Measurements from ENCODE around the gene FAR2.

Gene FAR2

DNA sequence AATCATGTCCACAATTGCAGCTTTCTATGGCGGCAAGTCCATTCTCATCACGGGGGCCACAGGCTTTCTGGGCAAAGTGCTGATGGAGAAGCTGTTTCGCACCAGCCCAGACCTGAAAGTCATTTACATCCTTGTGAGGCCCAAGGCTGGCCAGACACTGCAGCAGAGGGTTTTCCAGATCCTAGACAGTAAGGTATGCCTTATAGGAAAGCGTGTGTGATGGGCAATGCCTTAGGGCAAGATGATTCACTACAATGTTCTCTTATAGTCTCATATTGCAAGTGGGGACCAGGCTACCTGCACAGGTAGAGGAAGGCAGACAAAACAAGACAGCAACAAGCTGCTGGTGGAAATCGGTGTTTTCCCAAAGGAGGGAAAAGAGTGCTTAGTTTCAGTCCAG, 121.4 kb downstream of the FAR2 start:
- Histone ChIP-seq H3K9me3 (ENCODE audit: control insufficient read depth, insufficient read depth, low read depth, low read length) (no peaks in the 10 kb centered on the region), H3K4me1 (ENCODE audit: control insufficient read depth, insufficient read depth, low read length) (no peaks in the 10 kb centered on the region), H3K4me3 (ENCODE audit: low read depth, low read length) (no peak overlapping the region), H3K36me3 (ENCODE audit: control insufficient read depth in 2 of 2, insufficient read depth in 1 of 2, low read length in 2 of 2) (no peaks in the 10 kb centered on the region), H3K27ac (ENCODE audit: extremely low read depth, low read depth, low read length) (no peak overlapping the region)
- ChIA-PET CTCF (no interaction called here), POLR2A (no interaction called here)
- TF ChIP-seq ZNF174 (tag by site-specific recombination; IDR thresholded peaks at IDR 0.05): no peak
- no peak for TF ChIP-seq ZNF266 (tag by site-specific recombination; IDR thresholded peaks at IDR 0.05; ENCODE audit: low read depth)
- TF ChIP-seq ZNF792 (tag by site-specific recombination; IDR thresholded peaks at IDR 0.05): no peak
- no peak for TF ChIP-seq ZNF302 (tag by site-specific recombination; IDR thresholded peaks at IDR 0.05; ENCODE audit: low read depth)
- no peak for TF ChIP-seq ZNF112 (tag by site-specific recombination; IDR thresholded peaks at IDR 0.05)
- no peak for TF ChIP-seq TRIM28 (IDR thresholded peaks at IDR 0.05; ENCODE audit: borderline replicate concordance, low read length)
- no peak for TF ChIP-seq SETDB1 (IDR thresholded peaks at IDR 0.05; ENCODE audit: insufficient read length, low read length)

DNA sequence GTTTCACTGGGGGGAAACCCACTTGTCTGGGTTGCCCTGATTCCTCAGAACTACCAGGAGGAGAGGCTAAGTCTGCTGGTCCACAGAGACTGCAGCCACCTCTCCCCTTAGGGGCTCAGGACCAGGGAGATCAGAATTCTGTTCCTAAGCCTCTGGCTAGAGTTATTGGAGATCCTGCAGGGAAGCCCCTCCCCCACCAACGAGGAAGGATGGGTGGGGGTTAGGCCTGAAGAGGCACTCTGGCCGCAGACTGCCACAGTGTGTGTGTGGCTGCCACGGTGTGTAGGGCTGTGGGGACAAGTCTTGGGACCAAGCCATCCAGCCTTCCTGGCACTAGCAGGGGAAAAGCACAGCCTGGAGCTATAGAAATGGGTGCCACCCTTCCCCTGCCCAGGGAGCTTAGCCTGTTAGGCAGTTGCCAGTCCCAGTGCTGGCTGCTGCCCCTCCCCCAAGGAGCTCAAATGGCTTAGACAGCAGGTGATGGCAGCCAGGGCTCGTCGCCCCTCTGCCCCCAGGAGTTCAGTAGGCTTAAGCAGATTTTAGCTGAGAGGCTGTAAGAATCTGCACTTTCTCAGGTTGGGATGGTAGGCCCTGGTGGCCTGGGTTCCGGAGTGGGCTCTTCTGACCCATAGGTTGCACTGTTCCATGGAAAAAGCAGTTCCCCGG, 124.2 kb downstream of the FAR2 start:
- POLR2A ChIA-PET: no interaction called here
- CTCF ChIA-PET: no interaction called here

DNA sequence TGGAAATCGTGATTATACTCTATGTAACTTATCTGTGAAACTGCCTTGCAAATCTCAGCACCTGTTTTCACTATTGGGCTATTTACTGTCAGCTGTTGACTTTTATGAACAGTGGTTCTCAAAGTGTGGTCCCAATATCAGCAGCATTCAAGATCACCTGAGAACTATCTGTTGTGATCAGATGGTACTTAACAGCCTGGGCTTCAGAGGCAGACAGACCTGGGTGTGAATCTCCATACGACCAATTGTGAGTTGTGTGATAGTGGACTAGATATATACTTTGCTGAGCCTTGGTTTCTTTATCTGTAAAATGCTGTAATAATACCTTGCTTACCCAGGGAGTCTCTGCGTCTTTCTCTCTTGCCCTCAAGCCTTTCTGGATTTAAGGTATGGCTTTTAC, 126.8 kb downstream of the FAR2 start:
- POLR2A ChIA-PET: no interaction called here
- no peak for TF ChIP-seq ZNF514 (tag by site-specific recombination; IDR thresholded peaks at IDR 0.05)
- TF ChIP-seq ZNF2 (tag by site-specific recombination; IDR thresholded peaks at IDR 0.05): no peak
- TF ChIP-seq FEZF1 (tag by site-specific recombination; IDR thresholded peaks at IDR 0.05): no peak
- no peak for TF ChIP-seq ZNF791 (tag by site-specific recombination; IDR thresholded peaks at IDR 0.05)
- TF ChIP-seq ZNF37A (tag by site-specific recombination; IDR thresholded peaks at IDR 0.05): no peak
- TF ChIP-seq, protein P1, sequence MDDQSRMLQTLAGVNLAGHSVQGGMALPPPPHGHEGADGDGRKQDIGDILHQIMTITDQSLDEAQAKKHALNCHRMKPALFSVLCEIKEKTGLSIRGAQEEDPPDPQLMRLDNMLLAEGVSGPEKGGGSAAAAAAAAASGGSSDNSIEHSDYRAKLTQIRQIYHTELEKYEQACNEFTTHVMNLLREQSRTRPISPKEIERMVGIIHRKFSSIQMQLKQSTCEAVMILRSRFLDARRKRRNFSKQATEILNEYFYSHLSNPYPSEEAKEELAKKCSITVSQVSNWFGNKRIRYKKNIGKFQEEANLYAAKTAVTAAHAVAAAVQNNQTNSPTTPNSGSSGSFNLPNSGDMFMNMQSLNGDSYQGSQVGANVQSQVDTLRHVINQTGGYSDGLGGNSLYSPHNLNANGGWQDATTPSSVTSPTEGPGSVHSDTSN (CRISPR knock-in tag; IDR thresholded peaks at IDR 0.05): no peak
- no peak for TF ChIP-seq ZNF211 (tag by site-specific recombination; IDR thresholded peaks at IDR 0.05; ENCODE audit: low read depth)
- no peak for TF ChIP-seq ZNF558 (tag by site-specific recombination; IDR thresholded peaks at IDR 0.05)
- TF ChIP-seq, protein P2, sequence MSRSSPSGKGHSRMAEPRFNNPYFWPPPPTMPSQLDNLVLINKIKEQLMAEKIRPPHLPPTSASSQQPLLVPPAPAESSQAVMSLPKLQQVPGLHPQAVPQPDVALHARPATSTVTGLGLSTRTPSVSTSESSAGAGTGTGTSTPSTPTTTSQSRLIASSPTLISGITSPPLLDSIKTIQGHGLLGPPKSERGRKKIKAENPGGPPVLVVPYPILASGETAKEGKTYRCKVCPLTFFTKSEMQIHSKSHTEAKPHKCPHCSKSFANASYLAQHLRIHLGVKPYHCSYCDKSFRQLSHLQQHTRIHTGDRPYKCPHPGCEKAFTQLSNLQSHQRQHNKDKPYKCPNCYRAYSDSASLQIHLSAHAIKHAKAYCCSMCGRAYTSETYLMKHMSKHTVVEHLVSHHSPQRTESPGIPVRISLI (tag by site-specific recombination; IDR thresholded peaks at IDR 0.05): no peak
- no peak for TF ChIP-seq ZNF174 (tag by site-specific recombination; IDR thresholded peaks at IDR 0.05)
- TF ChIP-seq ZNF548 (tag by site-specific recombination; IDR thresholded peaks at IDR 0.05): no peak
- no peak for TF ChIP-seq HOXD13 (CRISPR knock-in tag; IDR thresholded peaks at IDR 0.05; ENCODE audit: borderline replicate concordance)
- no peak for TF ChIP-seq ZNF148 (tag by site-specific recombination; IDR thresholded peaks at IDR 0.05; ENCODE audit: borderline replicate concordance)
- H3K9me3 ChIP-seq (ENCODE audit: control insufficient read depth, insufficient read depth, low read depth, low read length): no peaks in the 10 kb centered on the region

More for the DNA sequence above, 124.2 kb downstream of the FAR2 start:
- no peak for TF ChIP-seq ZNF660 (tag by site-specific recombination; IDR thresholded peaks at IDR 0.05)
- no peak for TF ChIP-seq ZNF391 (tag by site-specific recombination; IDR thresholded peaks at IDR 0.05; ENCODE audit: borderline replicate concordance, low read depth)
- TF ChIP-seq ZNF214 (tag by site-specific recombination; IDR thresholded peaks at IDR 0.05; ENCODE audit: borderline replicate concordance): no peak
- no peaks in the 10 kb centered on the region for H3K36me3 ChIP-seq (ENCODE audit: control insufficient read depth in 2 of 2, insufficient read depth in 1 of 2, low read length in 2 of 2)
- H3K4me3 ChIP-seq (ENCODE audit: low read depth, low read length): no peak overlapping the region
- H3K9me3 ChIP-seq (ENCODE audit: control insufficient read depth, insufficient read depth, low read depth, low read length): no peaks in the 10 kb centered on the region
- no peak overlapping the region for H3K27ac ChIP-seq (ENCODE audit: extremely low read depth, low read depth, low read length)
- no peaks in the 10 kb centered on the region for H3K4me1 ChIP-seq (ENCODE audit: control insufficient read depth, insufficient read depth, low read length)

More for the DNA sequence above, 126.8 kb downstream of the FAR2 start:
- H3K4me1 ChIP-seq (ENCODE audit: control insufficient read depth, insufficient read depth, low read length): no peaks in the 10 kb centered on the region
- CTCF ChIA-PET: interaction anchor here (0.7 kb wide), 1 partner anchor 244 kb away, joined by 4 read pairs; no protein-coding TSS in a partner anchor
- no peak overlapping the region for H3K4me3 ChIP-seq (ENCODE audit: low read depth, low read length)
- H3K27ac ChIP-seq (ENCODE audit: extremely low read depth, low read depth, low read length): no peak overlapping the region
- no peaks in the 10 kb centered on the region for H3K36me3 ChIP-seq (ENCODE audit: control insufficient read depth in 2 of 2, insufficient read depth in 1 of 2, low read length in 2 of 2)
